Loucy (cell line): ENCODE data around the gene RBMS2.

Experiments
- H2AFZ ChIP-seq: fragments of 200-600 bp; sonication (generic); 2 replicates; pipeline ENCODE4 v1.6.0; 2016; ENCODE audit warnings: antibody characterized with exemption, mild to moderate bottlenecking, low read length, moderate library complexity
- H3F3A ChIP-seq: fragments of 200-600 bp; 2 replicates; pipeline ENCODE4 v1.6.0; 2016; ENCODE audit warnings: antibody characterized with exemption, low read depth, mild to moderate bottlenecking
- H3K27me3 ChIP-seq: fragments of 200-600 bp; sonication (generic); 2 replicates; pipeline ENCODE4 v1.6.1; 2014; ENCODE audit warnings: low read length, mild to moderate bottlenecking; ENCODE audit not compliant: insufficient read depth, poor library complexity, severe bottlenecking
- H3K36me3 ChIP-seq: fragments of 200-600 bp; sonication (generic); 2 replicates; pipeline ENCODE4 v1.6.1; 2016; ENCODE audit warnings: low read length; ENCODE audit not compliant: insufficient read depth
- H3K4me1 ChIP-seq: fragments of 200-600 bp; sonication (generic); 2 replicates; pipeline ENCODE4 v1.5.1; 2014; ENCODE audit warnings: low read length, mild to moderate bottlenecking; ENCODE audit not compliant: insufficient read depth, poor library complexity, severe bottlenecking
- H3K4me2 ChIP-seq: fragments of 200-600 bp; sonication (generic); 2 replicates; pipeline ENCODE4 v1.6.0; 2014; ENCODE audit warnings: antibody characterized with exemption, low read length, low read depth, mild to moderate bottlenecking; ENCODE audit not compliant: poor library complexity, severe bottlenecking
- H3K4me3 ChIP-seq: fragments of 200-600 bp; sonication (generic); 2 replicates; pipeline ENCODE4 v1.5.1; 2014; ENCODE audit warnings: low read length, mild to moderate bottlenecking, mixed read lengths; ENCODE audit not compliant: poor library complexity, severe bottlenecking
- H3K79me2 ChIP-seq: fragments of 200-600 bp; sonication (generic); 2 replicates; pipeline ENCODE4 v1.6.1; 2014; ENCODE audit warnings: low read length; ENCODE audit not compliant: insufficient read depth
- H3K9ac ChIP-seq: fragments of 200-600 bp; sonication (generic); 2 replicates; pipeline ENCODE4 v1.6.0; 2014; ENCODE audit warnings: mild to moderate bottlenecking, low read depth, low read length, moderate library complexity; ENCODE audit not compliant: poor library complexity, severe bottlenecking
- H3K9me2 ChIP-seq: fragments of 200-600 bp; sonication (generic); replicated peaks from 2 replicates; pipeline ENCODE4 v1.6.1; 2016; ENCODE audit warnings: low read depth, low read length, mixed read lengths
- H3K9me3 ChIP-seq: fragments of 200-600 bp; sonication (generic); 2 replicates; pipeline ENCODE4 v1.6.1; 2014; ENCODE audit warnings: mild to moderate bottlenecking, antibody characterized with exemption, low read length, low read depth; ENCODE audit not compliant: insufficient read depth
- H4K20me1 ChIP-seq: fragments of 200-600 bp; sonication (generic); 2 replicates; pipeline ENCODE4 v1.6.0; 2014; ENCODE audit warnings: antibody characterized with exemption, low read length, mild to moderate bottlenecking; ENCODE audit not compliant: insufficient read depth, poor library complexity, severe bottlenecking
- CTCF ChIP-seq: fragments of 200-600 bp; sonication (generic); conservative IDR thresholded peaks from 2 replicates; pipeline ENCODE4 v1.5.1; 2014; ENCODE audit warnings: mild to moderate bottlenecking, antibody characterized with exemption, low read length
- EZH2phosphoT487 ChIP-seq: fragments of 200-600 bp; IDR thresholded peaks from 2 replicates; pipeline ENCODE4 v1.6.1; 2018; ENCODE audit warnings: antibody characterized with exemption, mild to moderate bottlenecking, moderate library complexity, borderline replicate concordance

Gene RBMS2

GRCh38 chr12:56528846-56529245, 7.2 kb downstream of the RBMS2 start:
- Histone ChIP-seq H3K4me2 (no peak overlapping the region), H3K9me3 (no peaks in the 10 kb centered on the region), H3K4me3 (no peak overlapping the region), H3F3A (no peaks in the 10 kb centered on the region), H2AFZ (no peak overlapping the region), H3K36me3 (no peaks in the 10 kb centered on the region), H4K20me1 (no peaks in the 10 kb centered on the region), H3K9ac (no peak overlapping the region), H3K4me1 (peaks cover 7% of the 10 kb centered on the region), H3K79me2 (no peaks in the 10 kb centered on the region; the same call in 1 of the 2 replicates), H3K27me3 (no peaks in the 10 kb centered on the region), H3K9me2 (no peaks in the 10 kb centered on the region)
- no peak for TF ChIP-seq CTCF
- TF ChIP-seq EZH2phosphoT487, result no peak

- Histone ChIP-seq H3K9me3 (no peaks in the 10 kb centered on the region), H4K20me1 (no peaks in the 10 kb centered on the region), H3K9ac (no peak overlapping the region), H3K36me3 (no peaks in the 10 kb centered on the region), H3K79me2 (no peaks in the 10 kb centered on the region; the same call in 1 of the 2 replicates), H3K27me3 (no peaks in the 10 kb centered on the region), H3K9me2 (no peaks in the 10 kb centered on the region), H3K4me1 (peaks cover 7% of the 10 kb centered on the region), H3K4me3 (no peak overlapping the region), H2AFZ (no peak overlapping the region), H3K4me2 (no peak overlapping the region), H3F3A (no peaks in the 10 kb centered on the region)
- no peak for TF ChIP-seq CTCF
- TF ChIP-seq EZH2phosphoT487, result no peak
Observed at GRCh38 chr12:56529656-56530055, 8.0 kb downstream of the RBMS2 start.

- Histone ChIP-seq H3K4me1 (peaks cover 7% of the 10 kb centered on the region), H3K4me2 (no peak overlapping the region), H3K9me3 (no peaks in the 10 kb centered on the region), H3K36me3 (no peaks in the 10 kb centered on the region), H3K27me3 (no peaks in the 10 kb centered on the region), H3K79me2 (no peaks in the 10 kb centered on the region), H2AFZ (no peak overlapping the region), H3F3A (no peaks in the 10 kb centered on the region), H3K4me3 (no peak overlapping the region), H3K9me2 (no peaks in the 10 kb centered on the region), H4K20me1 (no peaks in the 10 kb centered on the region), H3K9ac (no peak overlapping the region)
- TF ChIP-seq CTCF (no peak), EZH2phosphoT487 (no peak)
Observed at GRCh38 chr12:56530390-56531055, 8.9 kb downstream of the RBMS2 start.
